OCI-LY3 (cell line): ENCODE data around the gene KIF6.

Source experiments
- EZH2phosphoT487 ChIP-seq: fragments of 200-600 bp; shearing (Covaris generic); IDR thresholded peaks from 2 replicates; pipeline ENCODE4 v1.6.1; 2018; ENCODE audit warnings: antibody characterized with exemption, mixed run types, low read depth
- TF ChIP-seq, protein P1 (sequence below): fragments of 200-600, 300-600 bp; sonication (generic); IDR thresholded peaks from 2 replicates; pipeline ENCODE4 v1.5.1; 2014; ENCODE audit warnings: antibody characterized with exemption, low read length, low read depth

DNA sequence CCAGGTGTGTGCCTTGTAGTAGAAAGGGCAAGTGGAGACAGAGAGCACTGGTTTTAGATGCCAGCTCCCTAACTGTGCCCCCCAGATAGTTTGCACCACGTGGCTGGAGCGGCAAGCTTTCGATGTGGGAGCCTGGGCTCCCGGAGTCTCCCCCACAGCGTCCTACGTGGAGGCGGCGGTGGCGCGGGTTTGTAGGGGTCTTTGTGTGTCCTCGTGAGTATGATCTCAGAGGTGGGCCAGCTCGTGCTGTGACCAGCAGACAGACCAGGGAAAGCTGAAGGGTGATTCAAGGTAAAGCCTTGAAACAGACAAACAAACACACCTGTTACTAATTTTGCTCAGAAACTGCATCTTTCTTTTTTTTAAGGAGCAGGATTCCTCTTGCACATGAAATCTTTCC lies 397.1 kb downstream of the KIF6 start:
- TF ChIP-seq, protein P1, sequence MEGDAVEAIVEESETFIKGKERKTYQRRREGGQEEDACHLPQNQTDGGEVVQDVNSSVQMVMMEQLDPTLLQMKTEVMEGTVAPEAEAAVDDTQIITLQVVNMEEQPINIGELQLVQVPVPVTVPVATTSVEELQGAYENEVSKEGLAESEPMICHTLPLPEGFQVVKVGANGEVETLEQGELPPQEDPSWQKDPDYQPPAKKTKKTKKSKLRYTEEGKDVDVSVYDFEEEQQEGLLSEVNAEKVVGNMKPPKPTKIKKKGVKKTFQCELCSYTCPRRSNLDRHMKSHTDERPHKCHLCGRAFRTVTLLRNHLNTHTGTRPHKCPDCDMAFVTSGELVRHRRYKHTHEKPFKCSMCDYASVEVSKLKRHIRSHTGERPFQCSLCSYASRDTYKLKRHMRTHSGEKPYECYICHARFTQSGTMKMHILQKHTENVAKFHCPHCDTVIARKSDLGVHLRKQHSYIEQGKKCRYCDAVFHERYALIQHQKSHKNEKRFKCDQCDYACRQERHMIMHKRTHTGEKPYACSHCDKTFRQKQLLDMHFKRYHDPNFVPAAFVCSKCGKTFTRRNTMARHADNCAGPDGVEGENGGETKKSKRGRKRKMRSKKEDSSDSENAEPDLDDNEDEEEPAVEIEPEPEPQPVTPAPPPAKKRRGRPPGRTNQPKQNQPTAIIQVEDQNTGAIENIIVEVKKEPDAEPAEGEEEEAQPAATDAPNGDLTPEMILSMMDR, result no peak
- TF ChIP-seq EZH2phosphoT487, result no peak
